GM19328 (cell line): ENCODE measurements around the gene ANKIB1.

Experiments used
- ATAC-seq: cut with Tn5 transposase; IDR thresholded peaks from one replicate; pipeline ENCODE4 v1.9.1; 2021; ENCODE audit warnings: mild to moderate bottlenecking, moderate library complexity; ENCODE audit not compliant: unreplicated experiment

The ANKIB1 gene

DNA sequence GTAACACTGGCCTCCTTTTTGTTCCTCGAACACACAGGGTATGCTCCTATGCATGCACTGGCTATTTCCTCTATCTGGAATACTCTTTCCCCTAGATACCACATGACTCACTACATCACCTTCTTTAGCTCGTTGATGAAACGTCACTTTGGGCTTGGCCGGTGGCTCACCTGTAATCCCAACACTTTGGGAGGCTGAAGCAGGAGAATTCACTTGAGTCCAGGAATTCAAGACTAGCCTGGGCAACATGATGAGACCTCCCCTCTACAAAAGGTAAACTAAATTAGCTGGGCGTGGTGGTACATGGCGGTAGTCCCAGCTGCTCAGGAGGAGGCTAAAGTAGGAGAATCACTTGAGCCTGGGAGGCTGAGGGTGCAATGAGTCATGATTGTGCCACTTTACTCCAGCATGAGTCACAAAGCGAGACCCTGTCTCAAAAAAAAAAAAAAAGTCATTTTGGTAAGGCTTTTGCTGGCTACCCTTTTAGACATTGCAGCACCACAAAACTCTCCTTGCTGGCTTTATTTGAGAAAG is 14.5 kb downstream of the ANKIB1 start:
- no peak for ATAC-seq

- no peak for ATAC-seq
Observed at GRCh38 chr7:92266415-92267241, 20.9 kb downstream of the ANKIB1 start.

DNA sequence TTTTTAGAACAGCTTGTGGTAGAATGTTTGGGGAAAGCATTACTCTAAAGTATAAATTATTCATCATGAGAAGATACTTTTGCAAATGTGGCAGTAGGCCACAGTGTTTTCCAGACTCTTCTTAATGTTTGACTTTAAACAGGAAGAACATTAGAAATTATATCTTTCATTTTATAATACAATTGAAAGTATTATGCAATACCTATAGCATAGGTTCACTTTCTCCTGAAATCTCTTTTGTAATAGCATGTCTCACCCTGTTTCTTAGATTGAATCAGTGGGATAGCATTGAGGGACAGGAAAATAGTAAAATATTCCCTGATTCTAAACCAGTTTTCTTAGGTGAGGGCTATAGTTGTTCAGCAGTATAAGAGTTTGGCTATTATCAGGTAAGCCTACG is 23.1 kb downstream of the ANKIB1 start:
- no peak for ATAC-seq

- no peak for ATAC-seq
Observed at GRCh38 chr7:92275327-92275726, 29.6 kb downstream of the ANKIB1 start.

DNA sequence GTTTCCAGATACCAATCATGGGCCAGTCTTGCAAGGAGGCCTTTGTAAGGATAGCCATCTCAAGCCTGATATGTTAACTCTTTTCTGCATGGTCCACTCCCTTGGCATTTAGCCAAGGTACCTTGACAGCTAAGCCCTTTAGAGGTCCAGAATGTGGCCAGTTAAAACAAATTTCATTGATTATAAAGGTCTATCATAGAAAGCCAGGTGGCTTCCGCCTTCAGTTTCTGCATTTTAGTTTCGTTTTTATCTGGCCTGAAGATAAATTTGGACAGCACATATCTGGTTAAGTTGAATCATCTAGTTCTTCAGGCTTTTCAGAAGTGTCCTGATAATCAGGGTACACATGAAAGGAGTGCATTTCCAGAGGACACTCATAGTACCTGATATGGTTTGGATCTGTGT is 30.7 kb downstream of the ANKIB1 start:
- peak; percentile 86 for ATAC-seq

DNA sequence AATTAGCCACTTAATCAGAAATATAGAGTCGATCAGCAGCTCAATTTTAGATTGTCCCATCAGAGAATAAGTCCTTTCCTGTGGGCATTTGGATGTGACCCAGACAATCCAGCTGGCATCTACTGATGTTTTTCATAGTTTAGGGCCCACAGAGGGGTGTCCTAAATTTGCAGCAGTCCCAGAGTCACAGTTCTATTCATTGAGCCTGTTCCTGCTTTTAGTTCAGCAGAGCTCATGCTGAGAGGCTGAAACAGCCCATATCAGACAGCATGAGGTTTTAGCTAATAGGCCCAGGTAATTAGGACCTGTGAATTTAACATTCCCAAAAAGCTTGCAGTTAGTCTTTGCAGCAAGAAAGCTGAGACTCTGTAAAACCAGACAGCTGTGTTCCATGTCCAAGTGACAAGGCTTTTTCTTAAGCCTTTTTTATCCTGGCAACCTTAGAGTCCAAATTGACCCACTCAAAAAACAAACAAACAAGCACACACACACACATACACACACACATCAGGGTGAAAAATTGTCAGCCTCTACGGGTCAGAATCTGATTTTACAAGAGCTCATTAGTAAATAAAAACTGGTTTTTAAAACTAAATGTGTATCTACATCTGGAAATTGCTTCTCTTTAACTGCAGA is 33.7 kb downstream of the ANKIB1 start:
- ATAC-seq, result no peak

DNA sequence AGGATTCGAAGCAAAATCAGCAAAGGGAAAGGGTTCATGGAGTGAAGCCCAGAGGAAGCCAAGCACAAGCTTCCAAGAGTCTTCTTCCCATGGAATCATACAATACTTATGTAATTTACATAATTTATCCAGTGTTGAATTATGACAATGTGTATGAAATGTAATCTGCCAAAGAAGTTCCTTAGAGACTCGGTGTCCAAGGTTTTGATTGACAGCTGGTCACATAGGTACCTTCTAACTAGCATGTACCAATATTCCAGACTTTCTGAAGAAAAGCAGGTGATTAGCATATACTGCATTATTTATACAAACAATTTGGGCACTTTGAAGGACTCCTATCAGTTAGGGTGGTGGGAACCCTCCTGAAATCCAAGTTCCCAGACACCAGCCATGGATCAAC is 35.3 kb downstream of the ANKIB1 start:
- ATAC-seq, result no peak

GRCh38 chr7:92282221-92282814 is 36.5 kb downstream of the ANKIB1 start:
- no peak for ATAC-seq

GRCh38 chr7:92282930-92283329 is 37.2 kb downstream of the ANKIB1 start:
- no peak for ATAC-seq

DNA sequence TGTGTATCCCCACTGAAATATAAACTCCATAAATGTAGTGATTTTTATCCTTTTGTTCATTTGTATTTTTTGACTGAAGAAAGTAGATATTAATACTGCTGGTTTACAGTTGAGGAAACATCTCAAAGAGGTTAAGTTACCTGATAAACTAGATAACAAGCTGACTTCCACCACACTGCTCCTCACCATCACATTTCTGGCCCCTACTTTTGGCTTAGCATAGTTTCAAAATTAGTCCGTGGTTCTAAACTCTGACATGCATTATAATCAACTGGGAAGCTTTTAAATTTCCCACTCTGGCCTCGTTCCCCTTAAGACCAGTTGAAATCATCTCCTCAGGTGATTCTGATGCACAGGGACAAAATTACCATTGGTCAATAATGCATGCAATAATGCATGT is 43.5 kb downstream of the ANKIB1 start:
- ATAC-seq, result no peak

DNA sequence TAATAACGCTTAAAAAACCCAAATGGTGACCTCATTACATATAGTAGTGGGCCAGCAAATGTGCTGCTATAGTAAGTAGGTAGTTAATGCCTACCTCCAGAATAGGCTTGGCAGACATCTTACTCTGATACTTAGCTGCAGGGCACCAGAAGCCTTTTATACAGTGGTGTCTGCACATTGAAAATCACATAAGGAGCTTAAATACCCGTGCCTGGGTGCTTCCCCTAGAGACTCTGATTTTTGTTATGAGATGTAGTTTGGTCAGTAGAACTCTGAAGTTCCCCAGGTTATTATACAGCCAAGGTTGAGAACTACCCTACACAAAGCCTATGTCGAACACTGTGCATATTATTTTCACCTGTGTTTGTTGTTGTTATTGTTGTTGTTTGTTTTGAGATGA is 47.2 kb downstream of the ANKIB1 start:
- no peak for ATAC-seq

DNA sequence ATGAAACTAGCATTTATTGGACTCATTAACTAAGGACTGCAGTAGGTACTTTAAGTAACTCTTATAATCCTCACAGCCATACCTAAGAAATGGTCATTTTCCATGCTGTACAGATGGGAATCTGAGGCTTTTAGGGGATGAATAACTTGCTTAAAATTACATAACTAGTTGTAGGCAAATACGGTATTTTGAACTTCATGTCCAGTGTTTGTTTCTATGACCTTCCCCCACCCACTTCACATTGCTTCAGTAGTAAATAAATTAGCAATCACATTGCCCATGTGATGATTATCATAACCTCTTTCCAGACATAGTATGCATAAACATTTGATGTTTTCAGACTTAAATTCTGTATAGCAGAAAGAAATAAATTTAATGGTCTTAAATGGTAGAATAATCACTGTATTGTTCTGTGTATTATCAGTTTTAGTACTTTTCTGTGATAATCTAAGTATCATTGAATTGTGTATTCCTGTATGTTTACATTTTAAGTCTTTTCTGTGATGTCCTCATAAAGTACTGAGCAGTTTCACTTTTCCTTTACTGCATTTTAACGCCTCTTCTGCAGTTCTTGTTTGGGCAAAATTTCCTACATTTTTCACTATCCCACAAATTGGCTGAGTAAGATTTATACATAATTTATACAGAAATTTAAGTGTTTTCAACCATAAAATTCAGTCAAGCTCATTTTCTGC is 48.3 kb downstream of the ANKIB1 start:
- ATAC-seq, result no peak

DNA sequence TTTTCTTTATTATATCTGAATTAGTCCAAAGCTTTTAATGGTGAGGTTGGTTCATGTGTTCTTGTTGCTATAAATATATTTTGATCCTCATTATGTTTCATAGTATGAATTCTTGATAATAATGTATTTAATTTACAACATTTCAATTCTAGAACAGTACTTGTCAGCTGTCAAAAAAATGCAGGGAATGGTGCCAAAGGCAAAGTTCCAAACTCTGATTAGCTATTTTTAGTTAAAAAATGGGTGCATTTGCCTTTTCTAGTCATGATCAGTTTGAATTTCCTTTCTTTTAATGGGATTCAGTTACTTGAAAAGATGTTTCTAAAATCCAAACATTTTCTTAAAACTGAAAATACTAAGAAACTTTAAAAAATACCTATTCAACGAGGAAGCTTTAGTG is 49.6 kb downstream of the ANKIB1 start:
- no peak for ATAC-seq

- no peak for ATAC-seq
Observed at GRCh38 chr7:92296235-92296634, 50.5 kb downstream of the ANKIB1 start.

DNA sequence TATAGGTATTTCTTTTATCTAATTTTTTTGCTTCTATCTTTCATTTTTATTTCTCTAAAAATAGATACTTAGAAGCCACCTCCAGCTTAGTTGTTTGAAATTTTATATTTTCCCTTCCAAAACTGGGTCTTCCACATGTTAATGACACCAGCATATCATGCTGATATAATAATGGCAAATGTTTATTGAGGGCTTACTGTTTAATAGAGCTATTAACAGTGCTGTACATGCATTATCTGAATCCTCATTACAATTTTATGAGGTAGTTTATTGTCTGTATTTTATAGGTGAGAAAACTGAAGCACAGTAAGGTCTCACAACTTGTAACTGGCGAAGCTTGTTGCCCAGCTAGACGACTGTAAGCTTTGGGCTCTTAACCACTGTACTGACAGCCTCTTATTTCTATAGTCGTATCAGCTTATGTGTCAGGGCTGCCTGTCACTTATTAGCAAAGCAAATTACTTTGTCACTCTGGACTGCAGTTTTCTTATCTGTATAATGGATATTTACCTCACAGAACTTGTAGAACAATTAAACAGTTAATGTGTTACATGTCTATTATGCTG is 51.2 kb downstream of the ANKIB1 start:
- ATAC-seq, result no peak

DNA sequence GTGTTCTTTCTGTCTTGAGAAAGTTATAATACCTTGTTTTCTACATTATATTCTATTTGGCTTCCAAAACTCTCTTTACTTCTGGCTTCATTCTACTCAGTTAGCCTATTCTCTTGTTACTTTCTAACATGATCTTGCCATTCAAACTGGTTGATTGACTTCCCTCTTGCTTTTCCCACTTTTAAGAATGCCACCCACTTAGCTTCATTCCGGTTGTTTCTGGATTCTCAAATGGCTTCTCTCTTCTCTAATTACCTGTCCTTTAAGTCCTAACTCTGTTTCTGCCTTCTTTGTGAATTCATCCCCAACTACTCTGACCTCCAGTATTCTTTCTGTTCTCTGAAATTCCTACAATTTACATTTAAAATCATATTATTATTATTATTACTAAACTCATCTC is 52.0 kb downstream of the ANKIB1 start:
- ATAC-seq, result no peak

DNA sequence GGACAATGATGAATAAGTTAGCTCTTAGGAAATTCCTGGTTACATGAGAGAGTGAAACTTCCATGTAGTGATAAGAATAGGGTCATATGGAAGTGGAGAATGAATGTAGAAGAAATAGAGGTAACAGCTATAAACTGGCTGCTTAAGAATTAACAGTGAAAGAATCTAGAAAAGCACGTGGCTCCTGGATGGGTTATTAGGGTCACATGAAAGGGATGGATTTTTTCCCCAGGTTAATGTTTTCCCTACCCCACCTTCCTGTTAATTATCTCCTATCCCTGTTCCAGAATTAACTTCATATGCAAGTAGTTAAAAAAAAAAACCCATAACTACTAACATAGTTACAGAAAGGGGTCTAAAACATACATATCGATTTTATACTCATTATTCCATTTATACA is 58.0 kb downstream of the ANKIB1 start:
- ATAC-seq, result no peak

- no peak for ATAC-seq
Observed at GRCh38 chr7:92304406-92304893, 58.7 kb downstream of the ANKIB1 start.

GRCh38 chr7:92306153-92306552 is 60.4 kb downstream of the ANKIB1 start:
- ATAC-seq, result no peak

- no peak for ATAC-seq
Observed at GRCh38 chr7:92313055-92313454, 67.3 kb downstream of the ANKIB1 start.

DNA sequence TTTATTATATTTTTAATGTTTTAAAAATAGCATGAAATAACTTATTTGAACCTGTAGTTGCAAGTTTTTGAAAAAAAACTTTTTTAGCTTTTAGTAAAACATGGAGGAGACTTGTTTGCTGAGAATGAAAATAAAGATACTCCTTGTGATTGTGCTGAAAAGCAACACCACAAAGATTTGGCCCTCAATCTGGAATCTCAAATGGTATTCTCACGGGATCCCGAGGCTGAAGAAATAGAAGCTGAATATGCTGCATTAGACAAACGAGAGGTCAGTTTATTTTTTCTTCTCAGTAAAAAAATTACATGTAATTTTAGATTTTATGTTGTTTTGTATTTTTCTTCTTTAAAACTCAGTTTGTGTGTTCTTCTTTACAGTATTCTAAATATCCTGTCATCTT is 73.5 kb downstream of the ANKIB1 start:
- ATAC-seq, result no peak
